Sigmoid colon (tissue), 7 donors: ENCODE measurements around the gene C1GALT1C1L. TPM values are rescaled to one million over a fixed set of nuclear protein-coding genes. Genes with fewer than 3 reads are reported as not detected.

Experiments
- DNase-seq: peaks from one replicate; pipeline ENCODE4 v3.0.0-alpha.2; 2019
- H3K27ac ChIP-seq, 4 donors: fragments of 200-600 bp; sonication (generic); one replicate each; pipeline ENCODE4 v1.5.1; 2016 to 2019; ENCODE audit warnings: mild to moderate bottlenecking in 1 of 4
- H3K27me3 ChIP-seq, 3 donors: fragments of 200-600 bp; sonication (generic); one replicate each; pipeline ENCODE4 v1.5.1; 2019; ENCODE audit warnings: mild to moderate bottlenecking in 1 of 3
- H3K36me3 ChIP-seq, 4 donors: fragments of 200-600 bp; sonication (generic); one replicate each; pipeline ENCODE4 v1.5.1; 2016 to 2019
- H3K4me1 ChIP-seq, 4 donors: fragments of 200-600 bp; sonication (generic); one replicate each; pipeline ENCODE4 v1.5.1; 2017 to 2019
- H3K4me3 ChIP-seq, 4 donors: fragments of 200-600 bp; sonication (generic); one replicate each; pipeline ENCODE4 v1.5.1; 2017 to 2019; ENCODE audit warnings: mild to moderate bottlenecking in 2 of 4, moderate library complexity in 1 of 4
- H3K9me3 ChIP-seq, 4 donors: fragments of 200-600 bp in 3 of 4; sonication (generic) in 3 of 4; one replicate each; pipeline versions ENCODE4 v1.5.1 to v1.6.1; 2013 to 2019
- CTCF ChIP-seq, 4 experiments: fragments of 450-650 bp in 3 of 4; fragments of 200-600 bp in 1 of 4; IDR thresholded peaks; one replicate each; pipeline ENCODE4 v1.5.1; 2016 to 2019; ENCODE audit warnings: antibody characterized with exemption in 4 of 4, mild to moderate bottlenecking in 3 of 4, moderate library complexity in 2 of 4
- EP300 ChIP-seq, 4 donors: sonication (generic); formaldehyde crosslinking; IDR thresholded peaks; one replicate each; pipeline ENCODE4 v1.6.1; 2017; ENCODE audit warnings: antibody characterized with exemption in 4 of 4
- POLR2A ChIP-seq, 2 donors: fragments of 450-650 bp; IDR thresholded peaks; one replicate each; pipeline ENCODE4 v1.6.1; 2016; ENCODE audit warnings: antibody characterized with exemption in 2 of 2, mild to moderate bottlenecking in 2 of 2, moderate library complexity in 2 of 2
- POLR2AphosphoS5 ChIP-seq, 4 donors: sonication (generic); formaldehyde crosslinking; IDR thresholded peaks; one replicate each; pipeline ENCODE4 v1.6.1; 2017; ENCODE audit warnings: antibody characterized with exemption in 4 of 4
- WGBS, 2 donors: extraction: QIAGEN DNeasy Blood & Tissue Kit; methylation state at CpG; one replicate each; pipeline ENCODE4 v1.1.7; 2013; 5-methylcytosine and 5-hydroxymethylcytosine counted together
- intact Hi-C: fragments of 100-400 bp; cut with DNase I; formaldehyde crosslinking; loops from one replicate; pipeline ENCODE4 v1.15.1; 2023
- polyA plus RNA-seq, 3 donors: library from polyadenylated mRNA; stranded (reverse); fragments of 200-250 nt; gene quantifications; one replicate each; pipeline ENCODE4 v1.2.3, GENCODE V29; 2013
- total RNA-seq, 4 donors: library from RNA; depleted of rRNA; stranded (reverse); fragments of >200 nt; gene quantifications; one replicate each; pipeline ENCODE4 v1.1.0, GENCODE V29; 2016
- donor health status: healthy with polysubstance abuse.
- donor health status: Bipolar disorder and iron deficiency.
- donor health status: healthy.

Gene C1GALT1C1L
- total and polyA plus RNA-seq, 7 donors, result 0.50 to 4.3 (median 1.8) TPM; not detected in 2

DNA sequence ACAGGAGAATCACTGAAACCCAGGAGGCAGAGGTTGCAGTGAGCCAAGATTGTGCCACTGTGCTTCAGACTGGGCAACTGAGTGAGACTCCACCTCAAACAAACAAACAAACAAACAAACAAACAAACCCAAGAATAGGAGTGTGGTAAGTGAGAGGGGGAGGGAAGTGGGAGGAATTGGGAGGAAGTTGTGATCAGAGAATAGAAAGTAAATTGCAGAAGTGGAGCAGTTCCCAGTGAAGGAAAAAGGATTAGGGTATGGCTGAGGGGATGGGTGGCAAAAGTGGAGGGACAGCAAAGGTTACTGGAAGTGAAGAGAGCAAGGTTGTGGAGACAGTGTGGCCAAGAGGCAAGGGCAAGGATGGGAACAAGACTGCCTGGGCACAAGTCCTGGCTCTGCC, 41.1 kb upstream of the C1GALT1C1L start:
- Histone ChIP-seq H3K4me1 (no peaks in the 10 kb centered on the region), H3K36me3 (peaks cover 0 to 12% (median 2%) of the 10 kb centered on the region in 4 donors), H3K9me3 (no peaks in the 10 kb centered on the region), H3K4me3 (no peak overlapping the region), H3K27ac (no peak overlapping the region), H3K27me3 (no peaks in the 10 kb centered on the region)
- TF ChIP-seq CTCF (IDR thresholded peaks at IDR 0.05) (no peak), EP300 (IDR thresholded peaks at IDR 0.05) (no peak), POLR2A (IDR thresholded peaks at IDR 0.05) (no peak), POLR2AphosphoS5 (IDR thresholded peaks at IDR 0.05) (no peak)
- intact Hi-C loops, result no loop called here
- DNase-seq, result no peak

- peaks cover 0 to 22% (median 2%) of the 10 kb centered on the region in 4 donors for H3K36me3 ChIP-seq
These were observed 39.3 kb upstream of the C1GALT1C1L start for GRCh38 chr2:43715300-43716098.

GRCh38 chr2:43714164-43714563, 37.9 kb upstream of the C1GALT1C1L start:
- TF ChIP-seq POLR2A (IDR thresholded peaks at IDR 0.05) (no peak), EP300 (IDR thresholded peaks at IDR 0.05) (no peak), POLR2AphosphoS5 (IDR thresholded peaks at IDR 0.05) (no peak), CTCF (IDR thresholded peaks at IDR 0.05) (no peak)
- no peaks in the 10 kb centered on the region for H3K27me3 ChIP-seq
- H3K27ac ChIP-seq, result no peak overlapping the region
- intact Hi-C loops, result no loop called here
- no peak overlapping the region for H3K4me3 ChIP-seq
- 52 to 68% methylated on average over 2 of the region's 2 CpGs for WGBS, 2 donors
- no peak for DNase-seq
- H3K36me3 ChIP-seq, result peaks cover 0 to 29% (median 2%) of the 10 kb centered on the region in 4 donors
- no peaks in the 10 kb centered on the region for H3K9me3 ChIP-seq
- no peaks in the 10 kb centered on the region for H3K4me1 ChIP-seq

More at GRCh38 chr2:43715300-43716098, 39.3 kb upstream of the C1GALT1C1L start:
- no peak overlapping the region for H3K4me3 ChIP-seq
- DNase-seq, result no peak
- intact Hi-C loops, result no loop called here
- no peaks in the 10 kb centered on the region for H3K27me3 ChIP-seq
- 81 to 86% methylated on average over 4 of the region's 4 CpGs for WGBS, 2 donors
- no peaks in the 10 kb centered on the region for H3K4me1 ChIP-seq
- H3K27ac ChIP-seq, result no peak overlapping the region
- no peaks in the 10 kb centered on the region for H3K9me3 ChIP-seq
- no peak for TF ChIP-seq POLR2A (IDR thresholded peaks at IDR 0.05)
- no peak for TF ChIP-seq POLR2AphosphoS5 (IDR thresholded peaks at IDR 0.05)
- no peak for TF ChIP-seq EP300 (IDR thresholded peaks at IDR 0.05)

DNA sequence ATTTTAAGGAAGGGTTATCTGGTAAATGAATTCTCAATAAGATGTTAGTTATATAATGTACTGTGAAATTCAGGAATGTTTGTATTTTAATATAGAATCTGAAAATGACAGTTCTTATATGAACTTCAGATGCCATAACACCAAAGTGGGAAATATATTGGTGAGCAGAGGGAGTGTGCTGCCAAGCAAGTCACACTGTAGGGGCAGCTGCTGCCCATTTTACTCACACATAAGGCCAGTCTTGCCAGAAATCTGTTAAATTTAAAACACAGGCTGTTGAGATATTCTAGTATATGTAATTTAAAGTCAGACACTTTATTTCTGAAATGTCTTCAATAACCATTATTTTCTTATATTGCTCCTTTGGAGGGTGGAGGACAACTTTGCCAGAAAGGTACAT, 34.6 kb upstream of the C1GALT1C1L start:
- Histone ChIP-seq H3K36me3 (peaks cover 0 to 39% (median 2%) of the 10 kb centered on the region in 4 donors), H3K27me3 (no peaks in the 10 kb centered on the region), H3K4me1 (peaks cover 0 to 25% (median 21%) of the 10 kb centered on the region in 4 donors), H3K27ac (no peak overlapping the region), H3K9me3 (no peaks in the 10 kb centered on the region), H3K4me3 (no peak overlapping the region)
- no peak for DNase-seq
- TF ChIP-seq POLR2AphosphoS5 (IDR thresholded peaks at IDR 0.05) (no peak), CTCF (IDR thresholded peaks at IDR 0.05) (no peak), EP300 (IDR thresholded peaks at IDR 0.05) (no peak), POLR2A (IDR thresholded peaks at IDR 0.05) (no peak)
- intact Hi-C loops, result no loop called here

DNA sequence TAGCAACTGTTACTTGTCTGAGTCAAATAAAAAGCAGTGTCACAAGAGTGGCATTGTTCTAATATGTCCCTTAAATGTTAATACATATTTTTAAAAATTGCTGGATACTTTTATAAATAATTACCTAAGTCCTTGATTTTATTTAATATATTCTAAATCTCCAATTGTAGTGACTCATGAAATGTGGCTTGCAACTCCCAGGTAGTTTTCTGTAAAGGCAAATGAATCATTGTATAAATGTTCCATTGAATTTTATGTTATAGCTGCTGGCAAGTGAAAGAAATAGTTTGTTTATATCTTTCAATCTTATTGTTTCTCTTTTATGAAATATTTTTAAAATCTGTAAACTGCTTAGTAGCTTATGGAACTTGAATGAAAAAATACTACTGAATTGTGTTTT, 32.7 kb upstream of the C1GALT1C1L start:
- intact Hi-C loops, result loop anchor here (1.0 kb wide), 1 partner anchor 34 kb away; no protein-coding TSS in a partner anchor
- DNase-seq, result no peak
- TF ChIP-seq POLR2AphosphoS5 (IDR thresholded peaks at IDR 0.05) (no peak), EP300 (IDR thresholded peaks at IDR 0.05) (no peak), POLR2A (IDR thresholded peaks at IDR 0.05) (no peak), CTCF (IDR thresholded peaks at IDR 0.05) (no peak)
- H3K36me3 ChIP-seq, result peaks cover 0 to 39% (median 2%) of the 10 kb centered on the region in 4 donors
- no peak overlapping the region for H3K4me3 ChIP-seq
- H3K9me3 ChIP-seq, result no peaks in the 10 kb centered on the region
- H3K27ac ChIP-seq, result no peak overlapping the region
- H3K27me3 ChIP-seq, result no peaks in the 10 kb centered on the region
- H3K4me1 ChIP-seq, result peaks cover 0 to 25% (median 21%) of the 10 kb centered on the region in 4 donors
